HepG2 (cell line): ENCODE data around the gene SEC16A. TPM values are rescaled to one million over a fixed set of nuclear protein-coding genes. Genes with fewer than 3 reads are reported as not detected.

ENCODE experiments used
- ATAC-seq: fragments of 200-7000 bp; cut with Tn5 transposase; 3 replicates; pipeline ENCODE4 v1.9.1; 2020; ENCODE audit warnings: mild to moderate bottlenecking, moderate library complexity
- BruUV-seq: library from RNA; stranded (reverse); fragments of 400-500 nt; replicated peaks from 2 replicates; lab custom pipeline; 2021; lab: Mats Ljungman, UMichigan
- CTCF ChIA-PET: fragments of 300-600 bp; formaldehyde crosslinking; extraction: SDS; loops from one replicate; lab custom pipeline; 2021; ENCODE audit warnings: low total read pairs, inconsistent platforms, low intra/inter-chr PET ratio; lab: Yijun Ruan, JAX
- POLR2A ChIA-PET: fragments of 350-600 bp; sonication (Branson Sonifier 250); formaldehyde crosslinking; loops from one replicate; lab custom pipeline; 2020; ENCODE audit warnings: antibody characterized with exemption, inconsistent platforms; lab: Yijun Ruan, JAX
- DNase-seq: peaks from one replicate; pipeline ENCODE4 v3.0.0-alpha.2; 2015; ENCODE audit warnings: low spot score
- FAIRE-seq: peaks from 3 replicates; lab custom pipeline; 2011; peaks lifted over from hg19 to GRCh38; lab: Jason Lieb, UNC
- H2AFZ ChIP-seq: one replicate; pipeline ENCODE4 v1.6.1; 2011; ENCODE audit warnings: low read length, inconsistent platforms
- H3K27ac ChIP-seq: fragments of 300-600 bp; 3 replicates; pipeline ENCODE4 v1.8.0; 2011; ENCODE audit warnings: mixed run types, mild to moderate bottlenecking, mixed read lengths, low read length, inconsistent platforms; ENCODE audit not compliant: insufficient read depth; ENCODE audit errors: extremely low read length
- H3K27me3 ChIP-seq, 2 experiments: fragments of 200-600 bp in 1 of 2; 2 replicates in 1 of 2; 3 replicates in 1 of 2; pipeline versions ENCODE4 v1.6.0 to v1.8.0; 2011; ENCODE audit warnings: low read length in 2 of 2, mild to moderate bottlenecking in 2 of 2, moderate library complexity in 2 of 2, inconsistent platforms in 1 of 2; ENCODE audit not compliant: insufficient read depth in 2 of 2, control insufficient read depth in 1 of 2
- H3K36me3 ChIP-seq, 2 experiments: fragments of 200-600 bp in 1 of 2; replicated peaks in 1 of 2; 2 replicates in 1 of 2; 3 replicates in 1 of 2; pipeline versions ENCODE4 v1.5.1 to v1.8.0; 2011; ENCODE audit warnings: low read length in 2 of 2, inconsistent platforms in 1 of 2; ENCODE audit not compliant: insufficient read depth in 2 of 2, control insufficient read depth in 1 of 2
- H3K4me1 ChIP-seq: 2 replicates; pipeline ENCODE4 v1.5.1; 2012; ENCODE audit warnings: low read length, inconsistent platforms; ENCODE audit not compliant: insufficient read depth
- H3K4me2 ChIP-seq: 2 replicates; pipeline ENCODE4 v1.6.0; 2011; ENCODE audit warnings: low read depth, low read length, inconsistent platforms
- H3K4me3 ChIP-seq, 3 experiments: fragments of 200-600 bp in 1 of 3; sonication (generic), shearing (Covaris generic) in 1 of 3; replicated peaks in 1 of 3; 2 replicates each; pipeline ENCODE4 v1.5.1; 2011 to 2016; ENCODE audit warnings: low read length in 3 of 3, inconsistent platforms in 2 of 3, low read depth in 2 of 3, mild to moderate bottlenecking in 2 of 3, control low read depth in 1 of 3, mixed read lengths in 1 of 3; ENCODE audit not compliant: insufficient read depth in 1 of 3
- H3K79me2 ChIP-seq: one replicate; pipeline ENCODE4 v1.6.1; 2011; ENCODE audit warnings: low read length, inconsistent platforms; ENCODE audit not compliant: insufficient read depth
- H3K9ac ChIP-seq: 2 replicates; pipeline ENCODE4 v1.6.0; 2011; ENCODE audit warnings: mild to moderate bottlenecking, low read depth, low read length, inconsistent platforms; ENCODE audit not compliant: insufficient read depth
- H3K9me3 ChIP-seq: 2 replicates; pipeline ENCODE4 v1.5.1; 2012; ENCODE audit warnings: mild to moderate bottlenecking, low read length
- H4K20me1 ChIP-seq: 2 replicates; pipeline ENCODE4 v1.6.0; 2011; ENCODE audit warnings: inconsistent platforms, mild to moderate bottlenecking, low read length, moderate library complexity; ENCODE audit not compliant: insufficient read depth
- BRF2 ChIP-seq: sonication (generic); formaldehyde crosslinking; IDR thresholded peaks from 2 replicates; pipeline ENCODE4 v1.8.1; 2022; ENCODE audit warnings: mild to moderate bottlenecking, missing genetic modification reagents
- ZNF512 ChIP-seq: sonication (generic); formaldehyde crosslinking; IDR thresholded peaks from 2 replicates; pipeline ENCODE4 v1.4.0; 2020; ENCODE audit warnings: mild to moderate bottlenecking, missing genetic modification reagents
- ZNF577 ChIP-seq: sonication (generic); formaldehyde crosslinking; IDR thresholded peaks from 2 replicates; pipeline ENCODE4 v1.4.0; 2020; ENCODE audit warnings: mild to moderate bottlenecking, low read depth, missing genetic modification reagents, borderline replicate concordance
- WGBS: methylation state at CpG from one replicate; pipeline ENCODE4 v1.1.6; 2017; ENCODE audit warnings: low lambda C conversion rate; 5-methylcytosine and 5-hydroxymethylcytosine counted together
- in situ Hi-C: cut with HindIII; loops from 2 replicates; pipeline ENCODE4 v1.10.0; 2017; ENCODE audit warnings: low pct_unique_long_range_greater_than_20kb; ENCODE audit not compliant: extremely low pct_ligation_motif_present
- intact Hi-C: fragments of 100-400 bp; cut with micrococcal nuclease; formaldehyde crosslinking; loops from one replicate; pipeline ENCODE4 v1.10.0; 2022; ENCODE audit not compliant: unreplicated experiment
- polyA plus RNA-seq, 8 experiments: library from polyadenylated mRNA; depleted of rRNA in 3 of 8; stranded (reverse) in 7 of 8; unstranded in 1 of 8; fragments of >200 nt; fragmentation: Illumina TruSeq in 4 of 8; extraction: Trizol in 4 of 8; gene quantifications; 2 replicates each; pipeline versions ENCODE4 v1.2.1 to v1.2.3, GENCODE V29; 2011 to 2016; ENCODE audit warnings: low read depth in 4 of 8, missing spikeins in 1 of 8, mixed read lengths in 1 of 8; ENCODE audit not compliant: insufficient read depth in 1 of 8
- total RNA-seq, 5 experiments: library from RNA; depleted of rRNA; stranded (reverse); fragments of >200 nt; fragmentation: Illumina TruSeq; extraction: Trizol; gene quantifications; 2 replicates each; pipeline ENCODE4 v1.2.3, GENCODE V29; 2016; ENCODE audit warnings: low read depth in 1 of 5

SEC16A gene
- total and polyA plus RNA-seq, 2 of the 13 experiments (the other 11 are each of a cell fraction or from before 2014, with no cell fraction given): 15.9 to 18.9 TPM

- no peak for TF ChIP-seq ZNF512
Observed at GRCh38 chr9:136511670-136512592, 29.1 kb upstream of the SEC16A start (continued).

- intact Hi-C loops: no loop called here
- TF ChIP-seq BRF2 (CRISPR knock-in tag) (no peak), ZNF577 (CRISPR knock-in tag) (no peak)
- CTCF ChIA-PET: no interaction called here
Observed at GRCh38 chr9:136511144-136511669, 28.4 kb upstream of the SEC16A start.

More at GRCh38 chr9:136511144-136511669, 28.4 kb upstream of the SEC16A start:
- 100% methylated on average over 5 of the region's 28 CpGs for WGBS
- POLR2A ChIA-PET: no interaction called here
- H3K27ac ChIP-seq: no peak overlapping the region
- no peak overlapping the region for H2AFZ ChIP-seq
- no TSS peak for BruUV-seq
- peaks cover 7% of the 10 kb centered on the region; the same call in 1 of the 2 replicates for H3K4me1 ChIP-seq
- no peak overlapping the region for H3K4me3 ChIP-seq
- H3K9ac ChIP-seq: no peak overlapping the region
- ATAC-seq (no peak), FAIRE-seq (no peak), DNase-seq (no peak)
- H3K4me2 ChIP-seq: no peak overlapping the region
- no peaks in the 10 kb centered on the region for H3K27me3 ChIP-seq
- in situ Hi-C loops: no loop called here
- H3K9me3 ChIP-seq: no peaks in the 10 kb centered on the region
- H3K36me3 ChIP-seq: no peaks in the 10 kb centered on the region
- no peaks in the 10 kb centered on the region for H4K20me1 ChIP-seq
- H3K79me2 ChIP-seq: no peaks in the 10 kb centered on the region
